GM06990 (cell line): Measurements from ENCODE around the gene TMEM123.

Experiments used
- DNase-seq: peaks from one replicate; pipeline ENCODE4 v3.0.0-alpha.2; 2011; ENCODE audit not compliant: insufficient read length; ENCODE audit errors: extremely low read depth
- H3K27me3 ChIP-seq: replicated peaks from 2 replicates; pipeline ENCODE4 v1.6.0; 2011; ENCODE audit warnings: low read length; ENCODE audit not compliant: control insufficient read depth, insufficient read depth
- H3K36me3 ChIP-seq: 2 replicates; pipeline ENCODE4 v1.5.1; 2011; ENCODE audit warnings: low read length; ENCODE audit not compliant: control insufficient read depth, insufficient read depth
- H3K4me3 ChIP-seq: replicated peaks from 2 replicates; pipeline ENCODE4 v1.5.1; 2011; ENCODE audit warnings: low read depth, mild to moderate bottlenecking, control low read depth, low read length
- TF ChIP-seq, protein P1 (sequence below): IDR thresholded peaks from 2 replicates; pipeline ENCODE4 v1.5.1; 2011; ENCODE audit warnings: low read length, control low read depth, mild to moderate bottlenecking, inconsistent platforms; ENCODE audit not compliant: insufficient read depth, poor library complexity, severe bottlenecking

The TMEM123 gene

DNA sequence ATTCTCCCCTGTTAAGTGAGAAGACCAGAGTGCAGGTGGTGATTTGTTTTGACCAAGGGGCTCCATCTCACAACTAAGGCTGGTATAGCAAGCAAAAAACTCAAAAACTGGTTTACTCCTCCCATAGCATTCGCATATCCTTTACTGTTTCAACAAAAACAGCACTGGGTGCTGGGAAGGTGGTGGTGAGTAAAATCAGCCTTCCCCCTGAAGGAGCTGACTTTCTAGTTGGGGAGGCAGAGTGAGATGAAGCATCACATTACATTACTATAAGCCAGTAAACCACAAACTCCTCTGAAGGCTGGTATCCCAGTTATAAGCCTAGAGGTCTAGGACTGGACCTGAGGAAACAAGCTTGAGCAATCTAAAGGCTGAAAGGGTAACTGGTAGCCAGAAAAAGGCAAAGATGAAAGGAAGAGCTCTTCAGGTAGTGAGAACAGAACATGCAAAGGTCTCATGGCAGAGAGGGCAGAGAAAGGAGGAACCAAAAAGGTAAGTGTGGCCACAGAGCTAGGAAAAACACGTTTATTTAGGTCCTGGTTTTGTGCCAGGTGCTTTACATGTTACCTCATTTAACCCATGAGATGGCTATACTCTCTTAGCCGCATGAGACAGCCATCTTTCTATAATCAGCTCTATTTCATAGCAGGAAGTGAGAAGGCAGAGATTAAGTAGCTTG, 22.3 kb downstream of the TMEM123 start:
- no peak overlapping the region; the same call in 1 of the 2 replicates for H3K4me3 ChIP-seq
- DNase-seq, result peak; percentile 72
- TF ChIP-seq, protein P1, sequence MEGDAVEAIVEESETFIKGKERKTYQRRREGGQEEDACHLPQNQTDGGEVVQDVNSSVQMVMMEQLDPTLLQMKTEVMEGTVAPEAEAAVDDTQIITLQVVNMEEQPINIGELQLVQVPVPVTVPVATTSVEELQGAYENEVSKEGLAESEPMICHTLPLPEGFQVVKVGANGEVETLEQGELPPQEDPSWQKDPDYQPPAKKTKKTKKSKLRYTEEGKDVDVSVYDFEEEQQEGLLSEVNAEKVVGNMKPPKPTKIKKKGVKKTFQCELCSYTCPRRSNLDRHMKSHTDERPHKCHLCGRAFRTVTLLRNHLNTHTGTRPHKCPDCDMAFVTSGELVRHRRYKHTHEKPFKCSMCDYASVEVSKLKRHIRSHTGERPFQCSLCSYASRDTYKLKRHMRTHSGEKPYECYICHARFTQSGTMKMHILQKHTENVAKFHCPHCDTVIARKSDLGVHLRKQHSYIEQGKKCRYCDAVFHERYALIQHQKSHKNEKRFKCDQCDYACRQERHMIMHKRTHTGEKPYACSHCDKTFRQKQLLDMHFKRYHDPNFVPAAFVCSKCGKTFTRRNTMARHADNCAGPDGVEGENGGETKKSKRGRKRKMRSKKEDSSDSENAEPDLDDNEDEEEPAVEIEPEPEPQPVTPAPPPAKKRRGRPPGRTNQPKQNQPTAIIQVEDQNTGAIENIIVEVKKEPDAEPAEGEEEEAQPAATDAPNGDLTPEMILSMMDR, result peak; percentile 3
- H3K36me3 ChIP-seq, result no peaks in the 10 kb centered on the region; the same call in 1 of the 2 replicates
- H3K27me3 ChIP-seq, result no peaks in the 10 kb centered on the region

DNA sequence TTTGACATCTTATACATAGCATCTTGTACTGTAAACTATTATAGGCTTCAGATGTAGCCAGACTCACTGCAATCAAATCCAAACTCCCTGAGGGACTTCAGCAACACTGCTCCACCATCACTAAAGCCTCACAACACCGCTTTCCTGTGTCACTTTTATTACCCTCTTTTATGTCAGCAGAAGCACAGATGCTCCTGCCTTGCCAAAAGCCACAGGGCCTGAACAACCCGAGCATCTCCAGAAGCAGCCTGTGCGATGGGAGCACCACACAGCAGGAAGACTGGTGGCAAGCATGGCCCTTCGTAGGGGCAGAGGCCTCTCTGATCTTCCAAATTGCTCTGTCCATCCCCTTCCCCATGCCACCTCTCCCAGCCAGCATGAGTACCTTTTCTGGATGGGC, 22.9 kb downstream of the TMEM123 start:
- Histone ChIP-seq H3K27me3 (no peaks in the 10 kb centered on the region), H3K4me3 (peak overlapping the region; percentile 27; the same call in 1 of the 2 replicates), H3K36me3 (no peaks in the 10 kb centered on the region; the same call in 1 of the 2 replicates)
- DNase-seq, result no peak
- TF ChIP-seq, protein P1, result no peak

DNA sequence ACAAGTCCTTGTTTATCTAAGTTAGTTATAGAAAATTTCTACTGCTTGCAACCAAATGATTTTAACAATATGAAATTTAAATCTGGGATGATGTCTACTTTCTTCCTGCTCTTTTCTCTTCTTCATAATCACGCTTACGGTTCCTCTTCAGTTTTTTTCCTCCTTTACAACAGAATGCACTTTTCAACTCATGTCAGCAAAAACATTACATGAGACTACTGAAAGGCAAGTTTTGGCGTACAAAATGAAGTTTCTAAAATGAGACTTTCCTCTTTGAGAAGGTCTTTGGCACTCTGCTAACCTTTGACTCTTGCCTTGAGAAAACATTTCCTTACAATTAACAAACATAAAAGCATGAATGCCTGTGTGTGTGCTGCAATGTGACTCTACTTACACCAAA, 23.3 kb downstream of the TMEM123 start:
- H3K27me3 ChIP-seq, result no peaks in the 10 kb centered on the region
- TF ChIP-seq, protein P1, result no peak
- H3K36me3 ChIP-seq, result no peaks in the 10 kb centered on the region; the same call in 1 of the 2 replicates
- no peak for DNase-seq
- H3K4me3 ChIP-seq, result no peak overlapping the region

GRCh38 chr11:102428696-102429095, 23.9 kb downstream of the TMEM123 start:
- TF ChIP-seq, protein P1, result no peak
- H3K27me3 ChIP-seq, result no peaks in the 10 kb centered on the region
- H3K4me3 ChIP-seq, result no peak overlapping the region
- H3K36me3 ChIP-seq, result no peaks in the 10 kb centered on the region; the same call in 1 of the 2 replicates
- no peak for DNase-seq

- DNase-seq, result no peak
- H3K4me3 ChIP-seq, result no peak overlapping the region
- TF ChIP-seq, protein P1, result no peak
- no peaks in the 10 kb centered on the region for H3K27me3 ChIP-seq
- no peaks in the 10 kb centered on the region; the same call in 1 of the 2 replicates for H3K36me3 ChIP-seq
Observed at GRCh38 chr11:102427068-102427467, 25.5 kb downstream of the TMEM123 start.
